GM12878 (cell line): ENCODE results near the gene DDX49. TPM values are rescaled to one million over a fixed set of nuclear protein-coding genes. Genes with fewer than 3 reads are reported as not detected.

Experiments
- ATAC-seq: fragments of 200-7000 bp; cut with Tn5 transposase; 3 replicates; pipeline ENCODE4 v1.9.1; 2020; ENCODE audit warnings: mild to moderate bottlenecking, moderate library complexity
- BruUV-seq: library from RNA; stranded (reverse); fragments of 400-500 nt; replicated peaks from 2 replicates; lab custom pipeline; 2021; lab: Mats Ljungman, UMichigan
- CTCF ChIA-PET: fragments of 300-600 bp; sonication (Branson Sonifier 250); formaldehyde crosslinking; extraction: SDS; loops from one replicate; lab custom pipeline; 2021; ENCODE audit warnings: inconsistent platforms; lab: Yijun Ruan, JAX
- POLR2A ChIA-PET: fragments of 350-600 bp; formaldehyde crosslinking; extraction: SDS; loops from one replicate; lab custom pipeline; 2021; ENCODE audit warnings: inconsistent platforms; lab: Charles Lee
- RAD21 ChIA-PET: fragments of 300-600 bp; sonication (Branson Sonifier 250); formaldehyde crosslinking; loops from one replicate; lab custom pipeline; 2023; ENCODE audit warnings: antibody characterized with exemption; ENCODE audit not compliant: unreplicated experiment; lab: Charles Lee
- SMC1A ChIA-PET: fragments of 300-600 bp; sonication (Branson Sonifier 250); formaldehyde crosslinking; loops from one replicate; lab custom pipeline; 2023; ENCODE audit not compliant: unreplicated experiment, uncharacterized antibody; lab: Charles Lee
- DNase-seq: peaks from one replicate; pipeline ENCODE4 v3.0.0-alpha.2; 2011; ENCODE audit warnings: low read depth, low spot score
- FAIRE-seq: peaks from 3 replicates; lab custom pipeline; 2011; peaks lifted over from hg19 to GRCh38; lab: Jason Lieb, UNC
- H2AFZ ChIP-seq: 2 replicates; pipeline ENCODE4 v1.6.0; 2011; ENCODE audit warnings: low read depth, low read length, control low read depth; ENCODE audit not compliant: control insufficient read depth
- H3K27ac ChIP-seq: 2 replicates; pipeline ENCODE4 v1.5.1; 2011; ENCODE audit warnings: control low read depth; ENCODE audit not compliant: control insufficient read depth, insufficient read depth
- H3K27me3 ChIP-seq, 2 experiments: replicated peaks in 1 of 2; 2 replicates each; pipeline versions ENCODE4 v1.6.0 to v1.6.1; 2011; ENCODE audit warnings: low read length in 1 of 2; ENCODE audit not compliant: control insufficient read depth in 2 of 2, insufficient read depth in 2 of 2
- H3K36me3 ChIP-seq, 2 experiments: 2 replicates each; pipeline ENCODE4 v1.5.1; 2011; ENCODE audit warnings: low read length in 1 of 2; ENCODE audit not compliant: control insufficient read depth in 2 of 2, insufficient read depth in 2 of 2
- H3K4me1 ChIP-seq: 2 replicates; pipeline ENCODE4 v1.6.1; 2011; ENCODE audit warnings: mild to moderate bottlenecking, low read length, moderate library complexity, mixed read lengths; ENCODE audit not compliant: control insufficient read depth, insufficient read depth
- H3K4me2 ChIP-seq: 2 replicates; pipeline ENCODE4 v1.6.0; 2011; ENCODE audit warnings: control low read depth; ENCODE audit not compliant: control insufficient read depth, insufficient read depth
- H3K4me3 ChIP-seq: fragments of 200-600 bp; sonication (generic); 2 replicates; pipeline ENCODE4 v1.5.1; 2016
- H3K79me2 ChIP-seq: 2 replicates; pipeline ENCODE4 v1.6.0; 2011; ENCODE audit warnings: low read length; ENCODE audit not compliant: control insufficient read depth, insufficient read depth
- H3K9ac ChIP-seq: 2 replicates; pipeline ENCODE4 v1.8.0; 2011; ENCODE audit warnings: low read length, control low read depth, mixed read lengths; ENCODE audit not compliant: control insufficient read depth, insufficient read depth
- H3K9me3 ChIP-seq: replicated peaks from 3 replicates; pipeline ENCODE4 v1.5.1; 2011; ENCODE audit warnings: mild to moderate bottlenecking, low read length; ENCODE audit not compliant: control insufficient read depth, insufficient read depth
- H4K20me1 ChIP-seq: 2 replicates; pipeline ENCODE4 v1.6.0; 2011; ENCODE audit not compliant: control insufficient read depth, insufficient read depth
- CBFB ChIP-seq: IDR thresholded peaks from 2 replicates; pipeline ENCODE4 v1.6.1; 2016; ENCODE audit warnings: antibody characterized with exemption, low read depth
- CEBPB ChIP-seq, 2 experiments: fragments of 150-350 bp in 1 of 2; IDR thresholded peaks; 2 replicates each; pipeline ENCODE4 v1.6.1; 2012 to 2014; ENCODE audit warnings: low read depth in 2 of 2, low read length in 2 of 2, borderline replicate concordance in 1 of 2, inconsistent platforms in 1 of 2
- ESRRA ChIP-seq: IDR thresholded peaks from 2 replicates; pipeline ENCODE4 v1.6.1; 2012; ENCODE audit warnings: mild to moderate bottlenecking, low read length, improper control_type of control experiment
- KLF5 ChIP-seq: fragments of 450-650 bp; IDR thresholded peaks from 2 replicates; pipeline ENCODE4 v1.6.1; 2014; ENCODE audit warnings: mild to moderate bottlenecking; ENCODE audit not compliant: partially characterized antibody
- NR2F1 ChIP-seq: fragments of 450-650 bp; conservative IDR thresholded peaks from 2 replicates; pipeline ENCODE4 v1.6.1; 2017; ENCODE audit warnings: mild to moderate bottlenecking
- RAD51 ChIP-seq: fragments of 450-650 bp; IDR thresholded peaks from 2 replicates; pipeline ENCODE4 v1.6.1; 2016; ENCODE audit warnings: moderate library complexity, mild to moderate bottlenecking, inconsistent platforms
- SIN3A ChIP-seq: IDR thresholded peaks from 2 replicates; pipeline ENCODE4 v1.6.1; 2012; ENCODE audit warnings: low read depth, low read length, improper control_type of control experiment
- SMAD1 ChIP-seq: fragments of 450-650 bp; IDR thresholded peaks from 2 replicates; pipeline ENCODE4 v1.6.1; 2018; ENCODE audit warnings: mild to moderate bottlenecking, low read depth; ENCODE audit not compliant: partially characterized antibody
- SMC3 ChIP-seq: IDR thresholded peaks from 2 replicates; pipeline ENCODE4 v1.6.1; 2011; ENCODE audit warnings: low read length, improper control_type of control experiment, borderline replicate concordance
- TARDBP ChIP-seq: IDR thresholded peaks from 2 replicates; pipeline ENCODE4 v1.6.1; 2016; ENCODE audit warnings: borderline replicate concordance
- ZNF217 ChIP-seq: fragments of 450-650 bp; IDR thresholded peaks from 2 replicates; pipeline ENCODE4 v1.6.1; 2017; ENCODE audit warnings: antibody characterized with exemption, mild to moderate bottlenecking
- ZNF687 ChIP-seq: fragments of 450-650 bp; IDR thresholded peaks from 2 replicates; pipeline ENCODE4 v1.6.1; 2017; ENCODE audit warnings: mild to moderate bottlenecking, moderate library complexity
- WGBS: methylation state at CpG from one replicate; pipeline ENCODE4 v1.1.6; 2016; ENCODE audit warnings: low lambda C conversion rate; ENCODE audit not compliant: insufficient replicate concordance, insufficient coverage; ENCODE audit errors: missing lambda C conversion rate; 5-methylcytosine and 5-hydroxymethylcytosine counted together
- in situ Hi-C: fragments of 300-500 bp; cut with MboI; formaldehyde crosslinking; loops from 9 replicates; pipeline ENCODE4 v1.14.3; 2018; ENCODE audit warnings: mixed read lengths
- intact Hi-C: fragments of 100-400 bp; cut with micrococcal nuclease; formaldehyde crosslinking; loops from one replicate; pipeline ENCODE4 v1.14.2; 2022; ENCODE audit not compliant: unreplicated experiment
- polyA plus RNA-seq, 11 experiments: library from polyadenylated mRNA; depleted of rRNA in 4 of 11; unstranded in 6 of 11; stranded (reverse) in 5 of 11; fragments of >200 nt; fragmentation: Nextera tagmentation in 4 of 11; fragmentation: Illumina TruSeq in 1 of 11; extraction: Ambion mirVana in 4 of 11; extraction: Trizol in 1 of 11; gene quantifications; 1 replicate in 1 of 11; 2 replicates in 10 of 11; pipeline versions ENCODE4 v1.2.1 to v1.2.3, GENCODE V29; 2011 to 2016; ENCODE audit warnings: inconsistent platforms in 2 of 11, missing spikeins in 2 of 11, low read depth in 1 of 11
- total RNA-seq, 4 experiments: library from RNA; depleted of rRNA in 3 of 4; stranded (reverse); fragments of >200 nt in 3 of 4; fragmentation: Illumina TruSeq in 1 of 4; extraction: Trizol in 1 of 4; gene quantifications; 2 replicates each; pipeline versions ENCODE4 v1.2.1 to v1.2.3, GENCODE V29; 2013 to 2021

DDX49 gene
- total and polyA plus RNA-seq, 10 of the 15 experiments (the other 5 are each of a cell fraction or from before 2014, with no cell fraction given), result 0.58 to 102 (median 48.1) TPM

GRCh38 chr19:18895038-18895823 is 24.3 kb upstream of the DDX49 start (continued):
- TF ChIP-seq RAD51, result no peak

- ATAC-seq (no peak), DNase-seq (no peak), FAIRE-seq (no peak)
- no peaks in the 10 kb centered on the region for H4K20me1 ChIP-seq
- H3K4me3 ChIP-seq, result no peak within 1 kb of the TSS
- RAD21 ChIA-PET, result no interaction called here
- peaks cover 0 to 4% of the 10 kb centered on the region in 2 experiments; a peak in 2 of 4 replicates for H3K36me3 ChIP-seq
- in situ Hi-C loops, result no loop called here
- no peaks in the 10 kb centered on the region for H3K9me3 ChIP-seq
- TF ChIP-seq SIN3A (no peak), KLF5 (no peak), CEBPB (IDR thresholded peaks at IDR 0.05; ENCODE audit: borderline replicate concordance in 1 of 2, low read depth in 2 of 2, low read length in 2 of 2) (no peak), ZNF217 (no peak), CBFB (no peak), SMC3 (no peak), ESRRA (no peak), SMAD1 (no peak), NR2F1 (no peak), TARDBP (no peak), ZNF687 (no peak)
- TF ChIP-seq, all 136 proteins: peak for 0
- Histone ChIP-seq H2AFZ (no peak within 1 kb of the TSS), H3K4me1 (no peaks in the 10 kb centered on the region), H3K9ac (no peak within 1 kb of the TSS), H3K4me2 (0 out of 2 replicates have a peak within 1 kb of the TSS, but pooled peaks have one; percentile 17), H3K27me3 (peaks cover 4% of the 10 kb centered on the region in 2 experiments; a peak in 3 of 4 replicates), H3K27ac (no peak within 1 kb of the TSS), H3K79me2 (no peaks in the 10 kb centered on the region)
- no TSS peak for BruUV-seq
- intact Hi-C loops, result no loop called here
- SMC1A ChIA-PET, result no interaction called here
- POLR2A ChIA-PET, result no interaction called here
- CTCF ChIA-PET, result no interaction called here
- WGBS, result 3% methylated on average over 29 of the region's 89 CpGs
Observed at GRCh38 chr19:18895824-18896341, 23.6 kb upstream of the DDX49 start, which contains the start of gene CERS1. CERS1 (minus strand) TSS chr19:18896158; CDS start chr19:18896072, 86 bp downstream.
